Peyer's patch (tissue), 4 donors: Measurements from ENCODE around the gene ELOVL2.

Experiments
- CTCF ChIP-seq, 6 experiments: fragments of 450-650 bp in 4 of 6; fragments of 200-600 bp in 2 of 6; sonication (generic) in 1 of 6; IDR thresholded peaks; one replicate each; pipeline ENCODE4 v1.5.1; 2017 to 2019; ENCODE audit warnings: antibody characterized with exemption in 6 of 6, mild to moderate bottlenecking in 3 of 6, moderate library complexity in 1 of 6
- POLR2A ChIP-seq, 2 donors: fragments of 450-650 bp; IDR thresholded peaks; one replicate each; pipeline ENCODE4 v1.5.1; 2017; ENCODE audit warnings: antibody characterized with exemption in 2 of 2, mild to moderate bottlenecking in 2 of 2, moderate library complexity in 2 of 2

- TF ChIP-seq CTCF (IDR thresholded peaks at IDR 0.05) (no peak), POLR2A (IDR thresholded peaks at IDR 0.05) (no peak)
Measured at GRCh38 chr6:11056871-11057270, 12.8 kb upstream of the ELOVL2 start.
